HFFc6 (cell line): ENCODE measurements around the gene CFAP77. TPM values are rescaled to one million over a fixed set of nuclear protein-coding genes. Genes with fewer than 3 reads are reported as not detected.

Source experiments
- DNase-seq: peaks from one replicate; pipeline ENCODE4 v3.0.0-alpha.2; 2018
- H3K27ac Mint-ChIP-seq: 2 replicates; pipeline ENCODE4 v1.8.0; 2020; ENCODE audit warnings: mild to moderate bottlenecking, mixed read lengths
- H3K27me3 Mint-ChIP-seq: 2 replicates; pipeline ENCODE4 v1.8.0; 2021; ENCODE audit warnings: mild to moderate bottlenecking, moderate library complexity, mixed read lengths; ENCODE audit not compliant: insufficient read depth
- H3K36me3 Mint-ChIP-seq: 2 replicates; pipeline ENCODE4 v1.8.0; 2021; ENCODE audit warnings: low read depth, mixed read lengths
- H3K4me1 Mint-ChIP-seq: 2 replicates; pipeline ENCODE4 v1.8.0; 2020; ENCODE audit warnings: low read depth, mixed read lengths
- H3K4me3 Mint-ChIP-seq: 2 replicates; pipeline ENCODE4 v1.8.0; 2020; ENCODE audit warnings: mild to moderate bottlenecking, moderate library complexity, mixed read lengths
- H3K9me3 Mint-ChIP-seq: 2 replicates; pipeline ENCODE4 v1.8.0; 2020; ENCODE audit warnings: mild to moderate bottlenecking, mixed read lengths
- total RNA-seq, 6 experiments: library from RNA; stranded (reverse); fragmentation: NEBNext Ultra II Directional; extraction: Animal tissue kit (Norgen Biotek cat#: 25700); gene quantifications; 2 replicates in 1 of 6; 3 replicates in 5 of 6; pipeline ENCODE4 v1.2.3, GENCODE V29; 2021
- TF ChIP-seq, protein P1 (sequence below): fragments of 200-600 bp; sonication (generic); IDR thresholded peaks from 2 replicates; pipeline ENCODE4 v1.5.0; 2021; ENCODE audit warnings: antibody characterized with exemption, mild to moderate bottlenecking

Gene CFAP77
- total RNA-seq, 6 experiments from 2014 or later: not detected

DNA sequence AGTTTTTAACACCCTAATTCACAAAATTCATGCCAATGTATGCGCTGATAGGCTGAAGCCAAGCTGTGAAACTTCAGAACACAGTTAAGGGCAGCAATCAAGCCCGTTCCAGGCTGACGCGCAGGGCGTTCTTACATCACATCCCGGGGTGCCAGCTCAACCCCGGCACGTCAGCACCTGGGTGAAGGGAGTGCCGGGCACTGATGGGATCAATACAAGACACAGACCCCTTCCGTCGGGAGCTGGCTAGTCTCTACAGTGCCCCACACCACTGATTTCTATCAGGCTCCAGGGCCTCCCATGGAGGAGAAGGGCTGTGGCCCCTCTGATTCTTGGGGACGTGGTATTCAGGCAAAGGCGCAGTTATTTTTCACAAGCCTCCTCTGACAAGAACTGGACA is 184.4 kb downstream of the CFAP77 start:
- Mint-ChIP-seq H3K4me1 (no peaks in the 10 kb centered on the region), H3K9me3 (no peaks in the 10 kb centered on the region), H3K27me3 (peaks cover 14% of the 10 kb centered on the region), H3K27ac (no peak overlapping the region), H3K36me3 (peaks cover 20% of the 10 kb centered on the region), H3K4me3 (no peak overlapping the region)
- no peak for DNase-seq
- TF ChIP-seq, protein P1, sequence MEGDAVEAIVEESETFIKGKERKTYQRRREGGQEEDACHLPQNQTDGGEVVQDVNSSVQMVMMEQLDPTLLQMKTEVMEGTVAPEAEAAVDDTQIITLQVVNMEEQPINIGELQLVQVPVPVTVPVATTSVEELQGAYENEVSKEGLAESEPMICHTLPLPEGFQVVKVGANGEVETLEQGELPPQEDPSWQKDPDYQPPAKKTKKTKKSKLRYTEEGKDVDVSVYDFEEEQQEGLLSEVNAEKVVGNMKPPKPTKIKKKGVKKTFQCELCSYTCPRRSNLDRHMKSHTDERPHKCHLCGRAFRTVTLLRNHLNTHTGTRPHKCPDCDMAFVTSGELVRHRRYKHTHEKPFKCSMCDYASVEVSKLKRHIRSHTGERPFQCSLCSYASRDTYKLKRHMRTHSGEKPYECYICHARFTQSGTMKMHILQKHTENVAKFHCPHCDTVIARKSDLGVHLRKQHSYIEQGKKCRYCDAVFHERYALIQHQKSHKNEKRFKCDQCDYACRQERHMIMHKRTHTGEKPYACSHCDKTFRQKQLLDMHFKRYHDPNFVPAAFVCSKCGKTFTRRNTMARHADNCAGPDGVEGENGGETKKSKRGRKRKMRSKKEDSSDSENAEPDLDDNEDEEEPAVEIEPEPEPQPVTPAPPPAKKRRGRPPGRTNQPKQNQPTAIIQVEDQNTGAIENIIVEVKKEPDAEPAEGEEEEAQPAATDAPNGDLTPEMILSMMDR: no peak

DNA sequence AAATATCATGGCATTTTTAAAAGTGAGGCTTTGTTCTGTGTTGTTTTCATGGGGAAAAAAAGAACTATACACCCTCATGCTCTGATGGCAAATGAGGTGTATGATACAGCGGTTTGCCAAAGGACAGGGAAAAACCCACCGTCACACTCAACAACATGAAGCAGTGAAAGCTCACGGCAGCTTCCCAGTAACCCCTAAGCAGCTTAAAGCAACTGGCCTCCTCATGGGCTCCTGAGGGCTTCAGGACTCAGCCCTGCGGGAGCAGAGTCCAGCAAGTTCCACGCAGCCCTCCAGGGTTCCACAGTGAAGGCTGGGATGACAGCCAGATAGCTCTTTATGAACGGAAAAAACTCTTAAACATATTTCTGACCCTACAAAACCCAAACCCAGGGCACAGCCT is 185.3 kb downstream of the CFAP77 start:
- Mint-ChIP-seq H3K9me3 (no peaks in the 10 kb centered on the region), H3K27ac (no peak overlapping the region), H3K36me3 (peaks cover 22% of the 10 kb centered on the region), H3K4me3 (no peak overlapping the region), H3K4me1 (no peaks in the 10 kb centered on the region), H3K27me3 (peaks cover 12% of the 10 kb centered on the region)
- DNase-seq: no peak
- TF ChIP-seq, protein P1: no peak

DNA sequence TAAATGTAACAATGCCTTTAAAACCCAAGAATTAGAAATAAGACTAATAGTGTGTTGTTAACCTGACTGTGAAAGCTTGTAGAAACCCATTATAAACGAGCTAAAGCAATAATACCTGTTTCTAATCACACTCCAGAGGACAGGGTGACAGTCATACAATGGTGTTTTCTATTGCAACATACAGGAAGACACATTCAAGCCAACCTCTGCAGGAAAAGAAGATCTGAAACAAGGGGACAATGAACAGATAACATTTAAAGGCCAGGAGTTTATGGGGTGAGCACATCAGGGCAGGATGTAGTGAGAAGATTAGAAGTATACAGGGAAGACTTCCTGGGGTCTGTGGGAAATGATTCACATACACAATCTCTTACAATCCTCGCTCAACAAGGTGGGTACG is 186.2 kb downstream of the CFAP77 start:
- peaks cover 6% of the 10 kb centered on the region for H3K27me3 Mint-ChIP-seq
- no peaks in the 10 kb centered on the region for H3K9me3 Mint-ChIP-seq
- H3K27ac Mint-ChIP-seq: no peak overlapping the region
- TF ChIP-seq, protein P1: no peak
- H3K36me3 Mint-ChIP-seq: peaks cover 29% of the 10 kb centered on the region
- H3K4me3 Mint-ChIP-seq: no peak overlapping the region
- DNase-seq: no peak
- no peaks in the 10 kb centered on the region for H3K4me1 Mint-ChIP-seq

DNA sequence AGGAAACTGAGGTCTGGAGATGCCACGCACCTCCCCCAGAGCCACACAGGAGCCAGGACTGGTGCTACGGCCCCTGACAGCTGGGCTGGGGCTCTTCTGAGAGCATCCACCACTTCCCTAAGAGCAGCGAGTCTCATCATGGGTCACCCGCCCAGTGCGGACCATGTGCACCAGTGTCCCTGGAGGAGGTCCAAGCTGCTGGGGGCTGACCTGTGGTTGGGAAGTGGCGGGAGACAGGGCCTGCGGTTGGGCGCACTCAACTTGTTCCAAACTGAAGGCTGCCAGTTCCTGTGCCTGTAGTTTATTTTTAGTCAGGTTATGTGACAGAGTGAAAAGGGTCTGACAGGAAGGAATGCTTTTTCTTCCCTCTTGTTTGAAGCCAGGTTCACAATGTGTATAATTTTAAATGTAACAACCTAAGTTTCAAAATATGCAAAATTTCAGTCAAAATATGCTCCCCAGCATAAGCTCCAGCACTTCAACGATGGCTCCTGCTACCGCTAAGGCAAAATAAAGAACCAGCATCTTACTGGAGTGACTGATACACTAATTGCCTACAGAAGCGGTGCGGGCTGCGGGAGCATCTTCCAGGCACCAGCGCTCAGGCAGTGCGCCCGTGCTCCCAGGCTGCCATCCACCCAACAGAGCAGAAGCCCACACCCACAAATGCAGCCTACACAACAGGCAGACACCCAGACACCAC is 187.2 kb downstream of the CFAP77 start:
- Mint-ChIP-seq H3K4me3 (no peak overlapping the region), H3K36me3 (peaks cover 38% of the 10 kb centered on the region), H3K9me3 (no peaks in the 10 kb centered on the region), H3K27ac (no peak overlapping the region), H3K4me1 (no peaks in the 10 kb centered on the region), H3K27me3 (peaks cover 2% of the 10 kb centered on the region; the same call in 1 of the 2 replicates)
- TF ChIP-seq, protein P1: no peak
- no peak for DNase-seq

DNA sequence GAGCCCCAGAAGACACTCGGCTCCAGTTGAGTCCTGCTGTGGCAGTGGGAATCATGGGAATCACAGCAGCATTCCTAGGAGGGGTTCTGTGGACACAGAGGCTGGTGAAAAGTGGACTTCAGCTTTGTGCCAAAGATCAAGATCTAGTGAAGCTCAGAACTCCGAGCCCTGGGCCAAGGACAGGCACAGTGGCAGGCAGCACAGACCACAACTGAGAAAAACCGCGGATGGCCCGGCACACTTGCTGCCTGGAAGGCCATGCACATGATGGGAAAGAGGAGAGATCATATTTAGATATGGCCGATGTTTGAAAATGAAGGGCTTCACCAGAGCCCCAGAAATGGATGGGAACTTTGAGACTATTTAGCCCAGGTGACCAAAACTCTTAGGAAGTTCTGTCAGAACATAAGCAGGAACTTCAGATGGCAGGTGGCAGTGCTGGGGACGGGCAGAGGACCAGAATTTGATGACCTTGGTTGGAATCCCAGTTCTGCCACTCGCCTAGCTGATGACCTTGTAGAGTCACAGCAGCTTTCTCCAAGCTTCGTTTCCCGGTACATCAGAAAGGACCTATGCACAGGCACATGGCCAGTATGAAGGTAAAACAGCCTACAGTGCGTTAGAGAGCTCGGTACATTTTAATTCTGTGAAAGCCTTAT is 190.4 kb downstream of the CFAP77 start:
- H3K27ac Mint-ChIP-seq: no peak overlapping the region
- no peaks in the 10 kb centered on the region for H3K4me1 Mint-ChIP-seq
- DNase-seq: no peak
- H3K36me3 Mint-ChIP-seq: peaks cover 53% of the 10 kb centered on the region
- no peaks in the 10 kb centered on the region for H3K27me3 Mint-ChIP-seq
- TF ChIP-seq, protein P1: no peak
- H3K9me3 Mint-ChIP-seq: no peaks in the 10 kb centered on the region
- no peak overlapping the region for H3K4me3 Mint-ChIP-seq
